Calu3 (cell line): ENCODE results near the gene UBASH3B. TPM values are rescaled to one million over a fixed set of nuclear protein-coding genes. Genes with fewer than 3 reads are reported as not detected.

Source experiments
- BruUV-seq: library from RNA; stranded (reverse); fragments of 400-500 nt; replicated peaks from 2 replicates; lab custom pipeline; 2021; lab: Mats Ljungman, UMichigan
- CTCF ChIA-PET: fragments of 300-600 bp; sonication (Branson Sonifier 250); formaldehyde crosslinking; loops from one replicate; lab custom pipeline; 2022; ENCODE audit warnings: antibody characterized with exemption; lab: Charles Lee
- DNase-seq: peaks from one replicate; pipeline ENCODE4 v3.0.0; 2022
- H3K27ac Mint-ChIP-seq: one replicate; pipeline ENCODE4 v1.8.0; 2022; ENCODE audit warnings: mixed read lengths; ENCODE audit not compliant: unreplicated experiment
- H3K27me3 Mint-ChIP-seq: one replicate; pipeline ENCODE4 v1.8.0; 2022; ENCODE audit warnings: mixed read lengths; ENCODE audit not compliant: unreplicated experiment
- H3K36me3 Mint-ChIP-seq: one replicate; pipeline ENCODE4 v1.8.0; 2022; ENCODE audit warnings: mild to moderate bottlenecking, moderate library complexity, mixed read lengths; ENCODE audit not compliant: insufficient read depth, unreplicated experiment
- H3K4me1 Mint-ChIP-seq: one replicate; pipeline ENCODE4 v1.8.0; 2022; ENCODE audit warnings: mild to moderate bottlenecking, low read depth, mixed read lengths; ENCODE audit not compliant: unreplicated experiment
- H3K4me3 Mint-ChIP-seq: one replicate; pipeline ENCODE4 v1.8.0; 2022; ENCODE audit warnings: mild to moderate bottlenecking, low read depth, moderate library complexity, mixed read lengths; ENCODE audit not compliant: unreplicated experiment
- H3K9me3 Mint-ChIP-seq: one replicate; pipeline ENCODE4 v1.8.0; 2022; ENCODE audit warnings: low read depth, mixed read lengths; ENCODE audit not compliant: unreplicated experiment
- CTCF ChIP-seq: fragments of 200-600 bp; IDR thresholded peaks from one replicate; pipeline ENCODE4 v1.8.0; 2022; ENCODE audit warnings: antibody characterized with exemption; ENCODE audit not compliant: unreplicated experiment
- intact Hi-C: fragments of 100-400 bp; cut with micrococcal nuclease; formaldehyde crosslinking; loops from one replicate; pipeline ENCODE4 v1.10.0; 2022; ENCODE audit not compliant: unreplicated experiment
- total RNA-seq: library from RNA; stranded (reverse); gene quantifications from 2 replicates; pipeline ENCODE4 v1.2.3, GENCODE V29; 2022

UBASH3B gene
- total RNA-seq, 1 experiment from 2014 or later, result 74.9 TPM

- Mint-ChIP-seq H3K9me3 (no peaks in the 10 kb centered on the region), H3K4me1 (peaks cover 39% of the 10 kb centered on the region), H3K27ac (peak overlapping the region; percentile 95), H3K36me3 (peaks cover 16% of the 10 kb centered on the region), H3K4me3 (peak overlapping the region; percentile 44), H3K27me3 (no peaks in the 10 kb centered on the region)
- no peak for TF ChIP-seq CTCF
- CTCF ChIA-PET, result interaction anchor here (1.3 to 1.6 kb wide), 3 partner anchors 13 to 18 kb away, joined by 4 to 5 read pairs (median 5); partner anchors contain the start of gene UBASH3B
- TSS peak; percentile 97 for BruUV-seq
- intact Hi-C loops, result loop anchor here (2.0 kb wide), 1 partner anchor 18 kb away; no protein-coding TSS in a partner anchor
- peak; percentile 12 for DNase-seq
Measured at GRCh38 chr11:122642971-122643370, 12.6 kb upstream of the UBASH3B start.

GRCh38 chr11:122645847-122646246 lies 9.7 kb upstream of the UBASH3B start:
- DNase-seq, result no peak
- intact Hi-C loops, result no loop called here
- H3K4me3 Mint-ChIP-seq, result no peak overlapping the region
- no peaks in the 10 kb centered on the region for H3K27me3 Mint-ChIP-seq
- peaks cover 16% of the 10 kb centered on the region for H3K36me3 Mint-ChIP-seq
- no peak overlapping the region for H3K27ac Mint-ChIP-seq
- TF ChIP-seq CTCF, result no peak
- BruUV-seq, result no TSS peak
- H3K9me3 Mint-ChIP-seq, result no peaks in the 10 kb centered on the region
- H3K4me1 Mint-ChIP-seq, result peaks cover 42% of the 10 kb centered on the region
- CTCF ChIA-PET, result no interaction called here

- CTCF ChIA-PET, result interaction anchor here (0.6 kb wide), 1 partner anchor 9 kb away, joined by 6 read pairs; the partner anchor contains the start of gene UBASH3B
- H3K4me1 Mint-ChIP-seq, result peaks cover 42% of the 10 kb centered on the region
Measured at GRCh38 chr11:122646549-122647340, 8.8 kb upstream of the UBASH3B start.

GRCh38 chr11:122647736-122648275 lies 7.7 kb upstream of the UBASH3B start:
- BruUV-seq, result no TSS peak
- Mint-ChIP-seq H3K4me1 (peaks cover 33% of the 10 kb centered on the region), H3K4me3 (no peak overlapping the region), H3K27ac (no peak overlapping the region), H3K27me3 (no peaks in the 10 kb centered on the region), H3K36me3 (peaks cover 7% of the 10 kb centered on the region), H3K9me3 (no peaks in the 10 kb centered on the region)
- no peak for TF ChIP-seq CTCF
- no peak for DNase-seq
- intact Hi-C loops, result no loop called here
- CTCF ChIA-PET, result no interaction called here

More at GRCh38 chr11:122646549-122647340, 8.8 kb upstream of the UBASH3B start:
- Mint-ChIP-seq H3K36me3 (peaks cover 16% of the 10 kb centered on the region), H3K4me3 (no peak overlapping the region), H3K27me3 (no peaks in the 10 kb centered on the region), H3K9me3 (no peaks in the 10 kb centered on the region), H3K27ac (peak overlapping the region; percentile 13)
- no peak for TF ChIP-seq CTCF
- intact Hi-C loops, result no loop called here
- no TSS peak for BruUV-seq
- no peak for DNase-seq
